Mammary epithelial cell (primary cell): ENCODE measurements around the gene SBNO2.

Source experiments
- CTCF ChIP-seq, 2 donors: IDR thresholded peaks in 1 of 2; conservative IDR thresholded peaks in 1 of 2; 2 replicates each; pipeline ENCODE4 v1.5.1; 2011 to 2012; ENCODE audit warnings: inconsistent platforms in 2 of 2, low read length in 2 of 2, mild to moderate bottlenecking in 2 of 2, control low read depth in 1 of 2, low read depth in 1 of 2; ENCODE audit not compliant: insufficient read depth in 1 of 2; ENCODE audit errors: extremely low read depth in 1 of 2
- EZH2 ChIP-seq: IDR thresholded peaks from 2 replicates; pipeline ENCODE4 v1.6.1; 2012; ENCODE audit warnings: low read length, inconsistent platforms, borderline replicate concordance

- TF ChIP-seq CTCF (conservative IDR thresholded peaks at IDR 0.05 in 1 of 2, IDR thresholded peaks at IDR 0.05 in 1 of 2; ENCODE audit: extremely low read depth in 1 of 2, insufficient read depth in 1 of 2, low read depth in 1 of 2, low read length in 2 of 2) = no peak
- no peak for TF ChIP-seq EZH2
Observed at GRCh38 chr19:1109032-1109551, 65.0 kb downstream of the SBNO2 start.
